Gastroesophageal sphincter (tissue), 3 donors: ENCODE measurements around the gene CENPV.

Experiments
- CTCF ChIP-seq, 4 experiments: fragments of 200-600 bp in 2 of 4; fragments of 450-650 bp in 2 of 4; sonication (generic) in 1 of 4; IDR thresholded peaks; one replicate each; pipeline ENCODE4 v1.5.1; 2017 to 2019; ENCODE audit warnings: antibody characterized with exemption in 4 of 4, mild to moderate bottlenecking in 2 of 4, moderate library complexity in 2 of 4
- POLR2A ChIP-seq, 2 donors: fragments of 450-650 bp; IDR thresholded peaks; one replicate each; pipeline ENCODE4 v1.6.1; 2017; ENCODE audit warnings: antibody characterized with exemption in 2 of 2, mild to moderate bottlenecking in 2 of 2, moderate library complexity in 1 of 2

GRCh38 chr17:16374146-16374938 lies 21.1 kb upstream of the CENPV start:
- TF ChIP-seq CTCF (IDR thresholded peaks at IDR 0.05) (no peak), POLR2A (IDR thresholded peaks at IDR 0.05) (no peak)
